Putamen (tissue), 1 donor: ENCODE results near the gene PPFIBP2.
"Not testable (repeated sequence)": the region's sequence is repeated elsewhere in the genome, so short reads cannot be mapped to it uniquely, and the experiment has no call there.

Source experiments
- DNase-seq: peaks from one replicate; pipeline ENCODE4 v3.0.0-alpha.2; 2016; ENCODE audit warnings: low spot score

Gene PPFIBP2

DNA sequence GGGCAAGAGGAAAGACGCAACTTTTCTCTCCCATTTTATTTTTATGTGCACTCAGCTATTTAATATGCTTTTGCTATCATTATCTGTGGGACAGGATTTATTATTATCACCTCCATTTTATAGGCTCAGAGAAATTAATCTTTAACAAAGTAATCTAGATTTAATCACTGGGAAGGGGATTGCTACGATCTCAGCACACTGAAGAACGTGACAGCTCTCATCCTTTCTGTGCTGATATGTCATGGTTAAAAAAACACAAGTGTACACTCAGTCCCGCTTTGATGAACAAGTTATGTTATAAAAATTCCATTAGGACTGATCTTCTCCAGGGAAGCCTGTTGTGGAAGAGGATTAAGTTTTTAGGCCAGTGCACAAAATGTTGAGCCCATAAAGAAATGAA lies 121.9 kb downstream of the PPFIBP2 start:
- no peak for DNase-seq

GRCh38 chr11:7636350-7636749 lies 122.6 kb downstream of the PPFIBP2 start:
- no peak for DNase-seq

DNA sequence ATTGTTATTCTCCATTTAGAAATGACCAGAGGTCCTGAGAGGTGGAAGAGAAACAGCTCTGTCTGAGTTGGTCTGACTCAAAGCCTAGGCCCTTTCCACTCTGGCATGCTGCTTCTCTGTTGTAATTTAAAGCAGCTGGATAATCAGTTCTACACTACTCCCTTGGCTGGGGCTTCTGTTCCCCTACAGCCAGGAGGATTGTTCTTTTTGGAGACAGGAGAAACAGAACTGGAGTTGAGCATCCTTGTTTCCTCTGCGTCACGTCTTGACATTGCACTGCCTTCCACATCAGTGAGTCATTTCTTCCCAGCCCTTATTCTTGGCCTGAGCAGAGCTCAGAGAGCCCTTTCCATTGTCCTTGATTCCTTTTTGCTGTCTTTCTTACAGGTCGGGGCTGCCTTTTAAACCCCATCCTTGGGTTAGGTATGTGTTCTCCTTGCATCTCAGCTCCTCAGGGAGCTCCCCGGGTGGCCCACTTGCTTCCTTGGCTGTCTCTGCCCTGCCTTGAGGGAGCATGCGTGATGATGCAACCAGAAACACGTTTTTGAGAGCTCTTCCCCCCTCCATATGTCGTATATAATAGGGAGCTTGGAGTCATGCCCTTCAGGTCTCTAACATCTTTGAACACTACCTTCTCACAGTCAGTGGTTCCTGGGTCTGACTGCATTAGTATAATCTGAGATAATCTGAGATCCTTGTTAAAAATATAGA lies 123.8 kb downstream of the PPFIBP2 start:
- DNase-seq: no peak

DNA sequence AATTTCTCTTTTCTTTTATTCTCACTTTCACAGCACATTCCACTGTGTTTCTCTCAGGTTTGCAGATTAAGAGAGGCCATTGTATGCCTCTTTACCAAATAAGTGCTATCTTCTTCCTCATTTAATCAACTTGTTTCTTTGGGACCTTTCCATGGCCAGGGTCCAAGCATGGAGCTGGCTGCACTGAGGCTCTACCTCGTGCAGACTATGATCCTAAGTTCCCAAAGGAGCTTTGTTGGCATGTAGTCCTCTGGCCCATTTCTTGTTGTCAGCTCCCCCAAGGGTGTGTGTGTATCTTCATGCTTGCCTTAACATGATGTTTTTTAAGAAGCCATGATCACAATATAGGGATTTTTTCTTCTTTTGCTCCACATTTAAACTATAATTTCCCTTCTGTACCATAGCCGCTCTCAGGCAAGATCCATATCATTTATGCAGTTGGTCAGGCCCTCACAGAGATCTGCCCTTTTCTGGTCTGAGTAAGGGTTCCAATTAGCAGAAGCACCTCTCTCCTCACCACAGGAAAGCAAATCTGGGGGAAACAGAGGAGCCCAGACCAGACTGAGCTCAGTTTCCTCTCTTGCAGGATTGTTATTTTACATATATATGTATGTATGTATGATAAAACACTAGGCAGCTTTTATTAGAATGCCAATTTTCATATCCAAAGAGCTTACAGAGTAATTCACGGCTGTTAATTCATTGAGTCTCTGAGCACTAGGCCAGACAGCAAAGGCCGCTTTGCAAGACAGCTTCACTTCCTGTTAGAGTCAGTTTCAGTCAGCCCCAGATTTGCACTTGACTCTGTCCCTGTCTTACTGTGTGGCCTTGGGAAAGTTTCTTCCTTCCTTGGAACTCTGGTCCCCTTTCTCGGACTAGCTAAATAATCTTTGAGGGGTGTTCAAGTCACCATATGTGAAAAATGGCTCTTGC lies 125.2 kb downstream of the PPFIBP2 start:
- no peak for DNase-seq

GRCh38 chr11:7639643-7640025 lies 125.8 kb downstream of the PPFIBP2 start:
- no peak for DNase-seq

DNA sequence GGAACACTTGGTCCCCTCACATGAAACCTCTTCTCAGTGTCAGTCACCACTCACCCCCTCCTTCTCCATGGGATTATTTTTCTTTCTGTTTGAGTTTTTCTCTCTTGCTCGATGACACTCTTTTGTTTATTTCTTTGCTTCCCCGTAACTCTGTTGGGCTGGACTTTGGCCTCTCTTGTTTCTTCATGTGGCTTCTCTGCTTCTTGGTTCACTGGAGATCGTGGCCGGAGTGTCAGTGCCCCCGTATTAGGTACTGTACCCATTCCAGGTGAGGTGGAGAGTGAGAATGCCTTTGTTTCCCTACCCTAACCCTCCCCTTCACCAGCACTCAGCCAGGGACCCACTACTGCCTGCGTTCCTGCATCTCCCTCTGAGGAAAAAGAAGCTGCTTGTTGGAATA lies 127.0 kb downstream of the PPFIBP2 start:
- no peak for DNase-seq

GRCh38 chr11:7642747-7643146 lies 128.9 kb downstream of the PPFIBP2 start:
- no peak for DNase-seq

GRCh38 chr11:7643314-7643713 lies 129.5 kb downstream of the PPFIBP2 start:
- no peak for DNase-seq

DNA sequence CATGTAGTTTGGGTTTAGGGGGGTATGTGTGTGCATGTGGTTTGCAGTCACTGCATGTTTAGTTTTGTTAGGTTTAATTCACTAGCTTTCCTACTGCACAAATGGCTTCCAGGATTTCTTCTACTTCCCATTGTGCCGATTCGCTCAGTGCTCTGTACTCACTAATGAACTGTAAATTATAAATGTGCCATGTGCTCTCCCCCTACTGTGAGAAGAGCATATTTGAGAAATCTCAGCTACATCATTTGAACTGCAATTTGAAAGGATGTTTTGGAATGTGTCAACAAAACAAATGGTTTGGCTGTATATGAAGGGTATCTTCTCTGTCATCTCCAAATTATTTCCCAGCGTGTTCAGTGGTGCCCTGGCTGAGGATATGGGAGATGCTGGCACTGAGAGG lies 131.4 kb downstream of the PPFIBP2 start:
- DNase-seq: no peak

DNA sequence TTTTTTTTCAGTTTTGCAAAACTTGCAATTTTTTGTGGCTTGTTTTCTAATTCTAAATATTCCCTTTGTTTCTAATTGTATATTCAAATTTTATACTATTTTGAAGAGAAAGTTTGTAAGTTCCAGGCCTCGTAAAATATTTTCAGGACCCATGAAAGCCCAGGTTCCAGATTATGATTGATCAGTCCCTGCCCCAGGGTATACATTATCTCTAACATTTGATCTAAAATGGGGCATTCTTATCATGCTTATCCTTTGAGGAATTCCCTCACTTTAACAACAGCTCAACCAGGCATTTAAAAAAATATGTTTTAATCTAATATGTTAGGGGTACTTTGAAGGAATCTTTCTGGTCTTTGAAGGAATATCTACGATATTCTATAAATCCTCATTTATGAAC lies 133.1 kb downstream of the PPFIBP2 start:
- DNase-seq: no peak

GRCh38 chr11:7648264-7648663 lies 134.5 kb downstream of the PPFIBP2 start:
- DNase-seq: no peak

GRCh38 chr11:7651140-7651551 lies 137.3 kb downstream of the PPFIBP2 start:
- no peak for DNase-seq

DNA sequence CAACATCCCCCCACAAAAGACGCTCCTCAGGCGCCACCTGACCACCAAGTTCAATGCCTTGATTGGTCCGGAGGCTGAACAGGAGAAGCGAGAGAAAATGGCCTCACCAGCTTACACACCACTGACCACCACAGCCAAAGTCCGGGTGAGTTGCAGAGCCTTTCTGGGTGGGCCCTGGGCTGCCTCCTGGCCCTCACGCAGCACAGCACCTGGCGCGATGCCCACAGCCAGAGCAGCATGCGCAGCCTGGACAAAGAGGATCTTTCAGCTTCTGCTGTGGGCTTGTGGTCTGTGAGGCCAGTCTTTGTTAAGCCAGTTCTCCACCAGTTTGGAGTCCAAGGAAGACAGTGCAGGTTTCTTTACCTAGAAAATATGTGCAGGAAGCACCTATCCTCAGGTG lies 137.9 kb downstream of the PPFIBP2 start:
- DNase-seq: peak; percentile 85

- no peak for DNase-seq
These were observed 140.5 kb downstream of the PPFIBP2 start for GRCh38 chr11:7654195-7654705.

DNA sequence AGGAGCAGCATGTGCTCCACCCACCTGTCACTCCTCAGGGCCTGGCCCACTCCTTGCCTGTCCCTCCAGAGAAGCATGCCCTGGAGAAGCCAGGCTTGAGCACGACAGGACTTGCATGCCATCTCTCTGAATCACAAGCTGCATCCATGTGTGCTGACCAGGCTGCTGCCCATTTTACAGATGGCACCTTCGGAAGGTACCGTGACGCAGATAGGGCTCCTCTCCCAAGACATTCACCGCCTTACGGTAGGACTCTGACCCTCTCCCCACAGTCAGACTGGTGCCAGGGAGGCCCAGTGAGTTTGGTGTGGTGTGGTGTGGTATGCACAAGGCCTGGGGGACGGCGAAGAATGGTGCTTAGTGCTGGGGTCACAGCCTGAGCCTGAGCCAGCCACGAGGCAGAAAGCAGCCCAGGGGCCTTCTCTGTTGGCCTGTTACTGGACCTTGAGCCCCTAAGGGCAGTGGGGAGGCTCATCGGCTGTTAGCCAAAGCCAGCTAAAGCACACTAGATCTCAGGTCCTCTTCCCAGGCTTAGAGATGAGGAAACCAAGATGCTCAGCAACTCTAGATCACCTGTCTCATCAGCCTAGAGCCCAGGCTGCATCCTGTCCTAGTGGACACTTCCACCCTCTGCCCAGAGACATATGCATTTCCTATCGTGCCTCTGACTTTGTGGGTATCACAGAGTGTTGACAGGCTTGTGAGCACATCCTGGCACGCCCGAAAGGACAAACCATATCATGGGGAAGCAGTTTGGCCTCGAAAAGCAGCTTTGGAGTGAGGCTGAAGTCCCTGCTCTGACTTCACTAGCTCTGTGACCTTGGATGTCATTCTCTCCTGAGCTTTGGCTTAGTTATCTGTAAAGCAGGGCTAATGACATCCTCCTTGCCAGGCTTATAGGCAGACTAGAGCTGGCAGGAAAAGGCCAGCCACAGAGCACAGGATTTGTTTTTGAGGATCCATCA lies 141.7 kb downstream of the PPFIBP2 start:
- DNase-seq: no peak

GRCh38 chr11:7656704-7657103 lies 142.9 kb downstream of the PPFIBP2 start:
- no peak for DNase-seq

DNA sequence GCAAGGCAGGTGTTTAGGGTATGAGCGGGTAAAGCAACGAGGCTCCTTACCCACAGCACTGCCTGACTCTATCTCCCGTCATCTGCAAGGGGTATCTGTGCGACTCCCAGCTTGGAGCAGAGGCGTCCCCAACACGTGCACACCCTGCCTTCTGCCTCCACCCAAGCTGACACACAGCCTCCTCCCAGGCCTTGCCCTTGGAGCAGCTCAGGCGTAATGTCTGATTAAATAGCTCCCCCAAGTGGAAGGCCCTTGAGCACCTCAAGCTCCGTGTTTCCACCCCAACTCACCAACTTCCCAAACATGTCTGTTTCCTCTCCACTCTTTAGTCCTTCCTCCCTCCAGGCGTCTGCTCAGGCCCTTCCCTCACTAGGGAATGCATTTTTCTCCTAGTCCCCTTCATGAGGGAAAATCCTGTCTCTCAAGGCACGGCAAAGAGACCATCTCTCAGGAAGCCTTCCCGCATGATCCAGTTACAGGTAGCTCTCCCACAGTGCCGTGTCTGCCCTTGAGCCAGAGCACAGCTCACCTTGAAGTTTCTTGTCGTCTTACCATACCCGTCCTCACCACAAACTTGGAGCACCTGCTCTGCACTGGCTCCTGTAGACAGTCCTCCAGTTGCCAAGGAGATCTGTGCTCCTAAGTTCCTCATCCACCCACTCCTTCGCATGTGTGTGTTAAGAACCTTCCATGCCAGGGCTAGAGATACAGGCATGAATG lies 143.7 kb downstream of the PPFIBP2 start:
- peak; percentile 86 for DNase-seq

- DNase-seq: not testable (repeated sequence)
These were observed 149.7 kb downstream of the PPFIBP2 start for GRCh38 chr11:7663531-7663930.

DNA sequence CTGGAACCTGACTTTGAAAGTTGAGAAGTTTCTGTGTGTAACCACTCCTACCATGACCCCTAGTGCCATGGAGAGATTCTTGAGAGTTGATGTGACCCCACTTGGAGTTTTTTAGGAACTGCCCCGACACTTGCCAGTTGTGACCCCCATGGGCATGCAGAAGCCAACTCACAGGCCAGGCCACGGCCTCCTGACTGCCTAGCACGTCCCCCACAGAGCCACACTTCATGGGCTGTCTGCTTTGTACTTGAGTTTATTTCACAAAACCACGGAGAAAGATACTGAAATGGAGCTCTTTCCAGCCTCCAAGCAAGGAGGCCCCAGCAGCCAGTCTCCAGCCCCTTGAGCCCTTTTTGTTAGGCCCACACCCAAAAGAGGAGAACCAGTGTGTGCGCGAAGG lies 151.1 kb downstream of the PPFIBP2 start:
- DNase-seq: no peak

DNA sequence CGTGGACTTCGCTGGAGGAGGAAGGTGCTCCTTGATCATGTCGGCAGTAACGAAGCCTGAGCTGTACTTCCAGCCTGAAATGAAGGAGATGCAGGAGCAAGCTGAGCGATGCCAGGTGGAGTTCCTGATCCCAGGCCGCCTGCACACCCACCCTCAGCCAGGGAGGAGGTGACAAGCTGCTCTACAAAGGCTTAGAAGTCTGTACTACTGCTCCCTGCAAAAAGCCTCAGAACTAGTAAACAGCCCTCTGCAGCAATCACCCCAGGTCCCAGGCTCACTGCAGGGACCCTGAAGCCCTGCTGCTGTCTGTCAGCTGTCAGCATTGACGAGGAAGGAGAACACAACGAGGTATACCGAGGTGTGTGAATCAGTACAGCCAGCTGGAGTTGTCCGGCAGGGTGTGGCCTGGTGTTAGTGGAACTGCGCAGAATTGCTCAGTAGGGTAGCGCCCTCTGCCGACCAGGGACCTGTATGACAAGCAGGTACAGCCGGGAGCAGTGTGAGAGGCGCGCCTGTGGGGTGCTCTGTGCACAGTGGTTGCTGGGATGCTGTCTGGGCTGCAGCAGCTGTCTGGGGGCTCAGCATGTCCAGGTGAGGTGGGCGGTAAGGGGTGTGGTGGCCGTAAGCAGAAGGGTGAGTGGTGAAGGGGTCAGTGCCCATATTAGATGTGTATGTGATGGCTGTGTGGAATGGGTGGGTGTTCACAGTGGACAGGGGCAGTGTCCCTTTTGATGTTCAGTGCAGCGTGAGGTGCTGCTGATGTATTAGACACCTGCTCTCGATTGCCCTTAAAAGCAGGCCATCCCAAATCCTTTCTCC lies 151.9 kb downstream of the PPFIBP2 start:
- no peak for DNase-seq
